IPS-15b (cell line): Measurements from ENCODE around the gene PLEKHM3.

Experiments
- H3K27me3 ChIP-seq: one replicate; pipeline ENCODE4 v1.6.1; 2013; ENCODE audit warnings: low read length; ENCODE audit not compliant: control insufficient read depth, insufficient read depth
- H3K36me3 ChIP-seq: one replicate; pipeline ENCODE4 v1.6.1; 2013; ENCODE audit warnings: low read length; ENCODE audit not compliant: control insufficient read depth, insufficient read depth
- H3K4me1 ChIP-seq: one replicate; pipeline ENCODE4 v1.6.1; 2013; ENCODE audit warnings: mild to moderate bottlenecking, low read length; ENCODE audit not compliant: control insufficient read depth, insufficient read depth
- H3K4me3 ChIP-seq: one replicate; pipeline ENCODE4 v1.5.1; 2013; ENCODE audit warnings: low read depth, low read length
- H3K9ac ChIP-seq: one replicate; pipeline ENCODE4 v1.6.1; 2013; ENCODE audit warnings: low read depth, mild to moderate bottlenecking, low read length
- H3K9me3 ChIP-seq: one replicate; pipeline ENCODE4 v1.6.1; 2013; ENCODE audit warnings: mild to moderate bottlenecking, low read length; ENCODE audit not compliant: control insufficient read depth, insufficient read depth

Gene PLEKHM3

DNA sequence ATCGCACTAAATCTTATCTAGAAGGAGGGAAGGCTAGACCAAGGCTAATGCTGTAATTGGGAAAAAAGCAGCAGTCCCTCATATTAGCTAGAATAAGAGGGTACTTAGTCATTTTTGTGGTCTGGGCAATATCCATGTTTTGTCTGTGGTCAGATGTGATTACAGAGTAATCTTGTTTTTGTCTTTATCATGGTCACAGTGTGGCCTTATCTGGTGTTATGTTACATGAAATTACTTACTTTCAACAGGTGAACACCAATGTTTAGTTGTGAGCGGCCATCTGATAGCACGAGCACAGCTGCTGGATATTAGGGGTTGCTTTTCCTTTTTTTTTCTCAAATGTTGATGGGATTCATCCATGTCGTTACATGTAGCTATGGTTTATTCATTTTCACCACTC lies 23.7 kb upstream of the PLEKHM3 start:
- Histone ChIP-seq H3K27me3 (no peaks in the 10 kb centered on the region), H3K4me3 (no peak overlapping the region), H3K9ac (no peak overlapping the region), H3K4me1 (peaks cover 5% of the 10 kb centered on the region), H3K36me3 (no peaks in the 10 kb centered on the region), H3K9me3 (no peaks in the 10 kb centered on the region)

DNA sequence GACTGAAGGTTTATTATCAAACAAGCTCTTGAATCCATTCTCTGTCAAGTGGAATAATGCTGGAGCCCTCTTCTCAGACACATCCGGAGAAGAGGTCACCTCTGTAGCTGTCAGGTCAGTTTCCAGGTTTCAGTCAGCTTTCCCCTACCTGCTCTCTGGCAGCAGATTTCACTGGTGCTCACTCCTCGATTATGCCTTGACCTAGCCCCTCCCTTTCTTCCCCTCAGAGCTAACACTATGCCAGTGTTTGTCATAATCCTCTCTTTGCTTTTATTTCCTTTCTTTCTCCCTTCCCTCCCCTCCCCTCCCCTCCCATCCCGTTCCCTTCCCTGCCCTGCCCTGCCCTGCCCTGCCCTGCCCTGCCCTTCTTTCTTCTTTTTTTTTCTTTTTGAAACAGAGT lies 22.5 kb upstream of the PLEKHM3 start:
- no peak overlapping the region for H3K4me3 ChIP-seq
- H3K4me1 ChIP-seq, result peaks cover 8% of the 10 kb centered on the region
- no peaks in the 10 kb centered on the region for H3K9me3 ChIP-seq
- H3K27me3 ChIP-seq, result no peaks in the 10 kb centered on the region
- H3K9ac ChIP-seq, result no peak overlapping the region
- no peaks in the 10 kb centered on the region for H3K36me3 ChIP-seq

DNA sequence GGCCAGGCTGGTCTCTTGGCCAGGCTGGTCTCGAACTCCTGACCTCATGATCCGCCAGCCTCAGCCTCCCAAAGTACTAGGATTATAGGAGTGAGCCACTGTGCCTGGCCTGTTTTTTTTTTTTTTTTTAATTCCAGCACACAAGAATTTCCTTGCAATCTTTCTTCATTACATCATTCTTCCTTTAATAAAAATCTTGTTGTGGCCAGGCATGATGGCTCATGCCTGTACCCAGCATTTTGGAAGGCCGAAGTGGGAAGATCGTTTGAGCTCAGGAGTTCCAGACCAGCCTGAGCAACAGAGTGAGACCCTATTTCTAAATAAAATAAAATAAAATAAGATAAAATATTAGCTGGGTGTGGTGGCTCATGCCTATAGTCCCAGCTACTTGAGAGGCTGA lies 21.4 kb upstream of the PLEKHM3 start:
- Histone ChIP-seq H3K4me1 (peaks cover 11% of the 10 kb centered on the region), H3K9me3 (no peaks in the 10 kb centered on the region), H3K9ac (no peak overlapping the region), H3K36me3 (no peaks in the 10 kb centered on the region), H3K27me3 (no peaks in the 10 kb centered on the region), H3K4me3 (no peak overlapping the region)

DNA sequence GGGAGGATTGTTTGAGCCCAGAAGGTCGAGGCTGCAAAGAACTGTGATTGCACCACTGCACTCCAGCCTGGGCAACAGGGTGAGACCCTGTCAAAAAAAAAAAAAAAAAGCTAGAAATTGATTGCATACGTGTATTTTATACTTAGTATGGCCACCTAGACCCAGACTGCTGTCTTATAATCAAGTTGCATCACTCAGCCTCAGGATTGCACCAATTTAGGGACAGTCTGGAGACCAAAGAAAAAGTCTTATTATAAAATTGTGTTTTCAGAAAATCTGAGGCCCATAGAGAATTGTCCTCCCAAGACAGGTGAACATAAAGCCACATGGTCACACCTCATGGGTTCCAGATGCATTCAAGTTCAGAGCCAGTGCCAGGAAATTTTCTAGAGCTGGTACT lies 17.1 kb upstream of the PLEKHM3 start:
- Histone ChIP-seq H3K9me3 (no peaks in the 10 kb centered on the region), H3K4me1 (peaks cover 9% of the 10 kb centered on the region), H3K27me3 (no peaks in the 10 kb centered on the region), H3K36me3 (no peaks in the 10 kb centered on the region), H3K9ac (no peak overlapping the region), H3K4me3 (no peak overlapping the region)

DNA sequence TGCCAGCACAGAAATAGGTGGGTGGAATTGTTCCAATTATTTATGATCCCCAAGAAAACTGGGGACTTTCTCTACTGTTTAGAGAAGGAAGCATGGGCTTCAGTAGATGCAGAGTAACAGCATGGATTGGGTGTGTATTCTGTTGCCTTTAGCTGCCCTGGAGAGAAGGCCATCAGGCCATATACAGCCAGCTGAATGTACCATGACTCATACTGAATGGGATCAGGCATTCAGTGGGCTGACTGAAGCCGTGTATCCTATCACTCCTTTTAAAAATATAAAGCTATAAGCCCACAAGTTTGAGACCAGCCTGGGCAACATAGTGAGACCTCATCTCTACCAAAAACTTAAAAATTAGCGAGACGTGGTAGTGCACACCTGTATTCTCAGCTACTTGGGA lies 16.7 kb upstream of the PLEKHM3 start:
- no peak overlapping the region for H3K4me3 ChIP-seq
- H3K27me3 ChIP-seq, result no peaks in the 10 kb centered on the region
- no peaks in the 10 kb centered on the region for H3K36me3 ChIP-seq
- no peaks in the 10 kb centered on the region for H3K9me3 ChIP-seq
- peaks cover 9% of the 10 kb centered on the region for H3K4me1 ChIP-seq
- no peak overlapping the region for H3K9ac ChIP-seq

DNA sequence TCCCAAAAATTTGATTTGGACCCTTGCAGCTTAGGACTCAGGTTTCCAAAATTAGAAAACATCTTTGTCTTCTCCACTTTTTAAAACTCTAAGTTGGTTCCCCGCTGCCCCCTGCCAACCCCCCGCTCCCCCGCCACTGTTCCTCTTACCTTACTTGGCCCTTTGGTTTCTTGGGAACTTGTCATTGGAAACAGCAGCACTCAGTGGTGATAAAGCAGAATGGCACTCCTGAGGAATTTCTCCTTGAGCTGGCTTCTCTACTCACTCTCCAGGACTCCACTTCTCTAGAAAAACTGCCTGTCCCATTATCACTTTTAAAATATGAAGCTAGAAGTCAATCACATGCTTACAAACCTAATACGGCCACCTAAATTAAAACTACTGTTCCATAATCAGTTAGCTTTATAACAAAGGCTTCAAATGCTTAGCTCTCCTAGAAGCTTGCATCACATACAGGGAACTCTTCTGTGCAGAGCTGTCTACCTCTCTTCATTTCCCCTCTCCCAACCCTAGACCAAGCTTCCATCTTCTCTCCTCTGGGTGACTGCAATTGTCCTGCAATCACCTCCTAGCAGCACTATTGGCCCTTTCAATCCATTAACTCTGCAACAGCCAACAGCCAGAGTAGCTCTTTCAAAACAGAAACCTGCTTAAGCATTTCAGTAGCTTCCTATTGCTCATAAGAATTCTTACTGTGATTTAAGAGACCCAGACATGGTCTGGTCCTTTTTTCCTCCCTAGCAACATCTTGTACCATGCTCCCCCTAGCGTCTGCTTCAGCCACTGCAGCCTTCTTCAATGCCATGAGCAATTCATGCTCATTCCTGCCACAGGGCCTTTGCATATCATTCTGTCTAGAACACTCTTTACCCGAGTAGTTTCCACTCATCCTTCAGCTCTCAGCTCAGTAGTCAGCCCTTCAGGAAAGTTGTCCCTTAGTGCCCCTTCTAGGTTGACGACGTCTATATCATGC lies 15.2 kb upstream of the PLEKHM3 start:
- H3K4me1 ChIP-seq, result peaks cover 9% of the 10 kb centered on the region
- H3K9me3 ChIP-seq, result no peaks in the 10 kb centered on the region
- no peak overlapping the region for H3K4me3 ChIP-seq
- H3K36me3 ChIP-seq, result no peaks in the 10 kb centered on the region
- no peak overlapping the region for H3K9ac ChIP-seq
- H3K27me3 ChIP-seq, result no peaks in the 10 kb centered on the region

DNA sequence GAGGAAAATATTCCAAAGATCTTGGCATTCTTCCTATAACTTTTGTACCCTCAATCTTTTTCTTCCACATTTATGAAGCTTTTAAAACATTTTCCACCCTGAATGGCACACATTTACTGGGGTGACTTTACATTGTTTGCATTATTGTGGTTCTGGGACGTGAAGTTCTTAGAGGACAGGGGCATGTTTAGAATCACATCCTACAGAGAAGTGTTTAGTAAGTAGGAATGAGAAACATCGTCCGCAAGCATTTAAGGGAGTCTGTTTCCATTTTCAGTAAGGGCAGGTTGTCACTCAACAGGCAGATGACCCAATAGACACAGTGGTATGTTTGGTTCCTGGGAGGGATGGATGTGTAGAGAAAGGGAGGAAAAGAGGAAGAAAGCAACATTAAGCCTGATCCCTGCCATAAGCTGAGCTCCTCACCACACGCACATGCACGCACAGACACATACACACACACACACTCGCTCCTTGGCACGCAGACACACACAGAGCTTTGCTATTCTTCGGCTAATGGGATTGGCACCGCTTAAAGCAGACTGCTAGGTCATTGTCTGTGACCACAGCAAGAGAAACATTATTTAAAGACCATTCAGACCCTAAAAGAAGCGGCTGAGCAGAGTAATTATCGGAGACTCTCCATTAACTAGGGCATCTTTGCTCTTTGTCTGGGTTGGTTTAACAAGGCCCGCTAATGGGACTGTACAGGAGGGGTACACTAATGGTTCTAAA lies 14.2 kb upstream of the PLEKHM3 start:
- Histone ChIP-seq H3K9ac (no peak overlapping the region), H3K4me3 (no peak overlapping the region), H3K4me1 (peaks cover 9% of the 10 kb centered on the region)

DNA sequence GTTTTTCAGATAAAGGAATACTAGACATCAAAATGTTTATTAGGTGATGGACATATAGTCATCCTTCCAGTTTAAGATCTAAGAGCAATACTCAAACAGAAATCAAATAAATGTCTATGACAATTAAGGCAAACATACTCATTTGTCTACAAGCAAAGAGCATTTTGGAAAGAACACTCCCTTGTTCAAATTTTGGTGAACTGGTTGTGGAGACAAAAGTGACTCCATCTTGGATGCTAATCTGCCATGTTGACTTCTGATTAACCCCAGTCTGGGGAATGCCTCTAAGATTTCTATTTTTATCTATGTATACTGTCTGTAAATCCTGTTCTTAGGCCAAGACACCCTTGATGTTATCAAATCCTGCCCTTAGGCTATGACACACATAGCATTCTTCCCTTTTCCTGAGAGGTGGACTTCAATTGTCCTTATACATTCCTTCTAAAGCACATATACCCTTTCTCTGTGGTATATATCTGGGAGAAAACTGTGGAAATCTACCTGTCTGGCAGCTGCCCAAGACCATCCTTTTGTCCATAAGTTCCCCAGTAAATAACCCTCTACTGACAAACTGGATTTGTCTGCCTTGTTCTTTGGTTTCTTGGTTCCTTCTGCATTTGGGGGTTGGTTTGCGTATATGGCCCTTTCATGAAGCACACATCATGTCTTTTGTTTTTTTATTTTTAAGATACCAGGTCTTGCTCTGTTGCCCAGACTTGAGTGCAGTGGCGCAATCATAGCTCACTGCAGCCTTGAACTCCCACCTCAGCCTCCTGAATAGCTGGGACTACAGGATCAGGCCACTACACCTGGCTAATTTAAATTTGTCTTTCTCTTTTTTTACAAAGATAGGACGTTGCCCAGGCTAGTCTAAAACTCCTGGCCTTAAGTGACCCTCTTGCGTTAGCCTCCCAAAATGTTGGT lies 12.5 kb upstream of the PLEKHM3 start:
- H3K4me1 ChIP-seq, result peaks cover 2% of the 10 kb centered on the region
- no peaks in the 10 kb centered on the region for H3K27me3 ChIP-seq
- H3K36me3 ChIP-seq, result no peaks in the 10 kb centered on the region
- no peak overlapping the region for H3K4me3 ChIP-seq
- no peaks in the 10 kb centered on the region for H3K9me3 ChIP-seq
- no peak overlapping the region for H3K9ac ChIP-seq

More for the DNA sequence above, 14.2 kb upstream of the PLEKHM3 start:
- H3K36me3 ChIP-seq, result no peaks in the 10 kb centered on the region
- H3K27me3 ChIP-seq, result no peaks in the 10 kb centered on the region
- H3K9me3 ChIP-seq, result no peaks in the 10 kb centered on the region

DNA sequence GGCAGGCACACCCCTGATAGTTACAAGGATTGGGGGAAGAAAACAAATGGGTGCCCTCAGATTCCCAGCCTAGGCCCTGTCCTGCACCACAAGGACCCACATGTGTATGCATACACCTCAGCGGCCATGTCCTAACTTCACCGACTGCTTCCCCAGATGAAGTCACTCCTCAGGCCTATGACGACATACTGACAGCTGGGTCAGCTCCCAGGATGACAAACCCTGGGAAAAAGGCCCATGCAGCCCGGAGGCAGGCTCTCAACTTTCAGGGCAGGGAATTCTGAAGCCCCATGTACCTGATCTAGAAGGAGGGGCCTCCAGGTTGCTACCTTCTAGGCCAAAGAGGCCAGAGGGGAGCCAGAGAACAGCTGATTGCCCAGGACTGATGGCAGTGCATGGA lies 11.0 kb upstream of the PLEKHM3 start:
- no peaks in the 10 kb centered on the region for H3K36me3 ChIP-seq

DNA sequence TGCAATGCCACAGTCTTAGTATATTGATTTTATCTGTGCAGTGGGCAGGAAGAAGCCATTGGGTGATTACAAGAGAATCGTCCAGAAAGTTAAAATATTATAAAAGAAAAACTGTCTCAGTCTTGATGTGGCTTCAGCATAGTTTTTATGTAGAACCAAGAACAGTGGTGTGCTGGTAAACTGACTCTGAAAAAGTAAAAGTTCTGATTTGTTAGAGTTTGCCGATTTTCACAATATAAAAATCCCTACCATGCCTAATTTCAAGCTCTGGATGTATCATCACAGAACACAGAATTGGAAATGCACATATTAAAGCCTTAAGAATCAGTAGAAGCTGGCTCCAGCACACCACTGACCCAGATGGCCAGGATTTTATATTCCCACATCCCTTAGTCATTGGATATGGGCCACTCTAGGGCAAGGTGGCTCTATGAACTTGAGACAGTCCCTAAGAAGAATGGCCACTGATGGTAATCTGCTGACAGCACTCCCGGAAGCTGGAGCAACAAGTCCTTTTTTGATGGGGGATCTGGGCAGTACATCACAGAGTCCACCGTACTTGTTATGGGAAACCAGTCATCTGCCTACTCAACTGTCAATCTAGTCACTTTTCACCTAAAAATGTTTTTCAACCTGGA lies 9.3 kb upstream of the PLEKHM3 start:
- Histone ChIP-seq H3K4me3 (no peak overlapping the region), H3K9ac (no peak overlapping the region), H3K9me3 (no peaks in the 10 kb centered on the region), H3K27me3 (no peaks in the 10 kb centered on the region), H3K4me1 (no peaks in the 10 kb centered on the region), H3K36me3 (no peaks in the 10 kb centered on the region)

More for the DNA sequence above, 11.0 kb upstream of the PLEKHM3 start:
- Histone ChIP-seq H3K9me3 (no peaks in the 10 kb centered on the region), H3K27me3 (no peaks in the 10 kb centered on the region), H3K4me3 (no peak overlapping the region), H3K4me1 (no peaks in the 10 kb centered on the region), H3K9ac (no peak overlapping the region)
